Measurements from ENCODE around the gene RASSF3.

- no peak for TF ChIP-seq POLR2A (IDR thresholded peaks at IDR 0.05)
- no peak for TF ChIP-seq CTCF (IDR thresholded peaks at IDR 0.05)
- TF ChIP-seq POLR2AphosphoS5 (IDR thresholded peaks at IDR 0.05) = no peak
These were observed 27.4 kb upstream of the RASSF3 start for GRCh38 chr12:64582862-64583261.
